Measurements from ENCODE around the gene DHRS4L2.
"Not testable (repeated sequence)": the region's sequence is repeated elsewhere in the genome, so short reads cannot be mapped to it uniquely, and the experiment has no call there.

The DHRS4L2 gene

GRCh38 chr14:24020520-24020919 is 31.8 kb downstream of the DHRS4L2 start:
- DNase-seq: not testable (repeated sequence)

- not testable (repeated sequence) for DNase-seq
Observed at GRCh38 chr14:24024939-24025418, 36.2 kb downstream of the DHRS4L2 start.

- DNase-seq: not testable (repeated sequence)
Observed at GRCh38 chr14:24029687-24030086, 41.0 kb downstream of the DHRS4L2 start.

GRCh38 chr14:24031331-24031730 is 42.6 kb downstream of the DHRS4L2 start:
- DNase-seq: not testable (repeated sequence)

- DNase-seq: no peak
Observed at GRCh38 chr14:24032727-24033418, 44.1 kb downstream of the DHRS4L2 start.

DNA sequence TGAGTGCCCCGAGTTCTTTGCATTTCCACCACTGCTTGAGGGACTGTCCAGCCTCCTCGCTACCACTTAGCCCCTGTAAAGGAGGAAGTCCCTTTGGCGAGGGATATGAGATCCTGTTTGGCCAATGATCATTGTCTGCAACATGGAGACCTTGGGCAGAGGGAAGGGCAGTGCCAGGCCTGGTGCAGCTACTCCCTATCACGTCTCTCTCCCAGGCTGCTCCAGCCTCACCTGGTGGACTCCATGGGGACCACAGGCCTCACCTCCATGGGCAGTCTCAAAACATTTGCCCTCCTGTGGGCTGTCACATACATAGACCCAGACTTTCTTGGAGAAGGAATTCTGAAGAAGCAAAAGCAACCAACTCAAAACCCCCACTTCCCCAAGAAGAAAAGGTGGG is 47.0 kb downstream of the DHRS4L2 start:
- DNase-seq: not testable (repeated sequence)

- DNase-seq: peak; percentile 78
Observed at GRCh38 chr14:24036169-24036962, 47.6 kb downstream of the DHRS4L2 start.

- DNase-seq: not testable (repeated sequence)
Observed at GRCh38 chr14:24036963-24037657, 48.4 kb downstream of the DHRS4L2 start.

- no peak for DNase-seq
Observed at GRCh38 chr14:24037658-24038037, 48.9 kb downstream of the DHRS4L2 start.

DNA sequence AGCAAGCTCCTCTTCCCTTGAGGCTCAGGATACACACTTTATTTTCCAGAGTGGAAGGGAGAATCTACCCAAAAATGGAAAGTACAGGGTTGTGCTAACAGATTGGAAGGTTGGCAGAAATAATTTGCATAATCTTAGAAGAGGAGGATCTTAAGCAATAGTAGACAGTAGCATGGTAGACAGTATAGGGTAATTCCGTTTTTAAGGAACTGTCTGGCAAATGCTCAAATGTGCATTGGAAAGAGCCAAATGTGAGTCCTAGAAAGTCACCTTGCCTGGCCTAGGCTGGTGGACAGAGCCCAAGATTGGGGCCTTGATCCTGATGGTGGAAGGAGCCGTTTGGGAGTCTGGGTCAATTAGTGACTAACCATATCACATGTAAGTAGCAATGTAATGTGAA is 50.0 kb downstream of the DHRS4L2 start:
- DNase-seq: no peak

DNA sequence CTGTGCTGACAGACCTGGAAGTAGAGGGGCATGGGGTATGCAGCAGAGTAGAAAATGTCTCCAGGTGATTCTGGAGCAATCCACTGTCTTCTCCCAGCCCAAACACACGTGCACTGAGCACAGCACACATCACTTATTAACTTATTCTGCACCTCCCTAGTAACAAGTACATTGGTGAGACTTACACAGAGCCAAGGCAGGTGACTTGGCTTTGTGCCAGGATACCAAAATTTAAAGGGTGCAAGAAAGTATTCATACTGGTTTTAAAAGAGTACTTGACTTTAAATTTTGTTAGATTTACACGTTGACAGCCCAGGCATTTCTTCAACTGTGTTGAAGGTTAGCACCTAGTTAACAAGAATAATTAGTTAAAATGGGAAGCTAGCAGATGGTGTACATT is 52.0 kb downstream of the DHRS4L2 start:
- no peak for DNase-seq

GRCh38 chr14:24042746-24043145 is 54.0 kb downstream of the DHRS4L2 start:
- DNase-seq: no peak

DNA sequence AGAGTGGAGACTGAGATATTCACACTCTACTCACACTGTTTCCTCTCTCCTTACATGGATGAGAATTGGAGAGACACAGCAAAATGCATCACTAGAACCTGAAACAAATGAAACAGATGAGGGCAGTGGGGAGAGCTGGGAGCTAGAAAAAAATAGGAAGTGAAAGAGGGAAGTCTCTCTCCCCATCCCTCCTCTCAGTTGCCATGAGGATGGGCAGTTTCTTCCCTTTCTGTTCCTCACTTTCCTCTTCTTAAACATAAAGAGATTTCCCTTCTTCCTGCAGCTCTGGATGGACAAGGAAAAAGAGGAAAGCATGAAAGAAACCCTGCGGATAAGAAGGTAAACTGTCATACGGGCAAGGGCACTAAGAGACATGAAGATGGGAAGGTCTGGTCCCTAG is 60.3 kb downstream of the DHRS4L2 start:
- not testable (repeated sequence) for DNase-seq

GRCh38 chr14:24050753-24051152 is 62.0 kb downstream of the DHRS4L2 start:
- not testable (repeated sequence) for DNase-seq

DNA sequence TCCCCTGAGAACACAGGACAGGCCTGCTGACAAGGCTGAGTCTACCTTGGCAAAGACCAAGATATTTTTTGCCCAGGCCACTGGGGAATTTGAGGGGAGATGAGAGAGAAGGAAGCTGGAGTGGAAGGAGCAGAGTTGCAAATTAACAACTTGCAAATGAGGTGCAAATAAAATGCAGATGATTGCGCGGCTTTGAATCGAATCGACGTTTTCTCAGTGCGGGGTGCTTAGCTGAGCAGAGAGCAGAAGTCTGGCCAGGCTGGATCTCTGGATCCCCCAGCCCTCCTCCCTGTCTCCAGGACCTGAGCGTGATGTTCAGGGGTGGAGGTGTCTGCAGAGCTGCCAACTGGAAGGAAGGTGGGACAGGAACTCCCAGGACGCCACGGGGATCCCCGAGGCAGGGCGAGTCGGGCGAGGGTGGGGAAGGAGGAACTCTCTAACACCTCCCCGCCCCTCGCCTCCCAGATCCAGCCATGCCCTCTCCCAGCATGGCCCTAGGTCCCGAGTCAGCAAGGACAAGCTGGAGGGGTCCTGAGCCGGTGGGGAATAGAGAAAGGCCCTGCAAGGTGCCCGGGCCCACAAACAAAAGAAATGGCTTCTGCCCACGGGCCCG is 62.6 kb downstream of the DHRS4L2 start:
- DNase-seq: no peak

DNA sequence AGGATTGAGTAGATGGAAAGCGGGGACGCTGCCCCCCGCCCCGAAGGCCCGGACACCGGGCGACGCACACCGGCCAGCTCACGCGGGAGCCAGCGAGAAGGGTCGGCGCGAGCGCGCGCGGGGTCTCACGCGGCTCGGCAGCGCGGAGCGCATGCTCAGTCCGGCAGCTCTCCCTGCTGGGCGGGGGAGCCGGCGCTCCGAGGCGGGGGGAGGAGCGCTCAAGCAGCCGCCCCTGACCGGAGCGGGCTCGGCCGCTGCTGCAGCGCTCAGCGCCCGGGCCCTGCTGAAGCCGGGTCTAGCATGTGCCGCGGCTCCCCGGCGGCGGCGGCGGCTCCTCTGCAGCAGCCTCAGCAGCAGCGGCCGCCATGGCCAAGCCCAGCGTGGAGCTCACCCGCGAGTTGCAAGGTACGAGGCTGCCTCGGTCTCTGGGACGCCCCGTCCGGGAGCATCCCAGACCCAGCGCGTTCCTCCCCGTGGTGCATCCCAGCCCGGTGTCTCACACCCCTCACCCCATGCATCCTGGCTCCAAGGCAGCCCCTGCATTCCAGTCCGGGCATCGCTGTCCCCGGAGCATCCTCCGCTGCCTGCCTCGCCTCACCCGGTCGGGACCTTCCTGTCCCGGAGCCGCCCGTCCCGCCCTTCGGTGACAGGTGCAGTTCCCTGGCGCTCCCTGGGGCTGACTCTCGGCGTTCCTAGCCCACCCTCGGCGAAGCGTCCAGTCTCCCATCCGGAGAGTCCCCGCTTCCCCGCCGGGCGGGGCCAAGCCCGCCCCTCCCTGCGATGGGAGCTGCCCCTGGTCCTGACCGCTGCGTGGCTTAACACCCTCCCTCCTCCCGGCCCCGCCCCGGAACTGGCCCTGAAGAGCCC is 63.3 kb downstream of the DHRS4L2 start, which contains the start of gene CARMIL3:
Gene CARMIL3 (plus strand): TSS at position 221 of the 867 bp plus-strand sequence. CDS start 145 bp downstream, at position 366.
- peak; percentile 76 for DNase-seq

DNA sequence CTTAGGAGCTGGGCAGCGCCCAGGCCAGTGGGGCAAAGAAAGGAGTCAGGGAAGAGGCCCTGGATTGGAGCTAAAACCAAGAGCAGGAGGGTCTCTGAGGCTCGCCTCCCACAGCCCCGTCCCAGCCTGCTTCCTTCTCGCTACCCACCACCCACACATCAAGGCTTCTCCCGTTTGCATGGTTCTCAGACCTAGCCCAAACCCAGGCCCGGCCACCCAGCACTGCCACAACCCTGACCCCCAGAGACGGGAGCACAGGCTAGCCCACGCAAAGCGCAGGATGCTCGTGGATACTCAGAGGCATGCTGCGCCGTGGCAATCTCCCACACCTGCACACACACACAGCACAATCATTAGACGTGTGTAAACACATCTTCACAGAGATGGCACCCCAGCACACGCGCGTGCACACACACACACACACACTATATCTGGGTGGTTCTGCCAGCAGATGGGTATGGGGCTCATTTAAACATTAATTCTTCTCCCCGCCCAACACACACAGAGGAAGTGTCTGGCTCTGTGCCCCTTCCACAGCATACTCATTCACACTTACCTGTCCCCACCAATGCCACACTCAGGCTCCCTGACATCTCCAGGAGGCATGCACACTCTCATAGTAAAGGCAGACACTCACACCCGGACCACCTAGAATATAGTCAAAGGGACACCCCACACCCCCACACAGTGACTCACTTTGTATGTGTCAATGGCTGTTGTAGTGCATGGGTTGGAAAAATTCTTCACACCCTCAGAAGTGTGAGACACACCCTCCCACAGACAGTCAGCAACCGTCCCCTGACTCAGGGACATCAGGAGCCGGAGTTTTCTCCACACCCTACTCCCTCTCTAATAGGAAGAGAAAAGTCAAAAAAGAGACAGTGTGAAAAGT is 64.2 kb downstream of the DHRS4L2 start:
- no peak for DNase-seq

DNA sequence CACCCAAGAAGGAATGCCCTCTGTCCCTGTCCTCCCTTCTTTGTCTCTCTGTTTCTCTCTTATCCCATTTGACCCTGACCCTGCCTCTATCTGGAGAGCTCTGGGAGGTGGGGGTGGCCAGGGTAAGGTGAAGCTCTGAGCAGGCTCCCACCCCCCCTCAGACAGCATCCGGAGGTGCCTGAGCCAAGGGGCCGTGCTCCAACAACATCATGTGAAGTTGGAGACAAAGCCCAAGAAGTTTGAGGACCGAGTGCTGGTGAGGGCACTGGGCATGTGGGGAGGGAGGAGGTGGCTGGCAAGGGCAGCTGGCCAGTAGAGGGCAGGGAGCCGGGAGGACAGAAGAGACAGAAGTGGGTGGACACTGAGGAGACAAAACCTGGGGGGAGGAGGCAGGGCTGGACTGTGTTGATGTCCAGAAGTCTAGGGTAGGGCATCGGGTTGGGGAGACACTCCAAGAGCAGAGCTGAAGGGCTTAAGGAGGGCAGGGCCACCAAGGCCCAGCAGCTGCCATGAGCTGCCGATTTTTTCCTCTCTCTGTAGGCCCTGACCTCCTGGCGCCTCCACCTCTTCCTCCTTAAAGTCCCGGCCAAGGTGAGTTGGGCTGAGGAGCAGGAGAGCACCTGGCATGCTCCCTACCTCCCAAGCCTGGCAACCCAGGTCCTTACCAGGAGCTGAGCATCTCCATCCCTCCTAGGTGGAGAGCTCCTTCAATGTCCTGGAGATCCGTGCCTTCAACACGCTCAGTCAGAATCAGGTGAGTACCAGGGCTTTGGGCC is 65.0 kb downstream of the DHRS4L2 start:
- no peak for DNase-seq

- DNase-seq: no peak
Observed at GRCh38 chr14:24054324-24054641, 65.6 kb downstream of the DHRS4L2 start.

GRCh38 chr14:24054646-24055045 is 65.9 kb downstream of the DHRS4L2 start:
- no peak for DNase-seq
